ENCODE measurements around the gene UTS2B.

The UTS2B gene

GRCh38 chr3:191321019-191321767 is 9.1 kb downstream of the UTS2B start:
- DNase-seq (ENCODE audit: low read depth, low spot score) = no peak

- DNase-seq (ENCODE audit: low read depth, low spot score) = no peak
These were observed 10.0 kb downstream of the UTS2B start for GRCh38 chr3:191320316-191320715.

DNA sequence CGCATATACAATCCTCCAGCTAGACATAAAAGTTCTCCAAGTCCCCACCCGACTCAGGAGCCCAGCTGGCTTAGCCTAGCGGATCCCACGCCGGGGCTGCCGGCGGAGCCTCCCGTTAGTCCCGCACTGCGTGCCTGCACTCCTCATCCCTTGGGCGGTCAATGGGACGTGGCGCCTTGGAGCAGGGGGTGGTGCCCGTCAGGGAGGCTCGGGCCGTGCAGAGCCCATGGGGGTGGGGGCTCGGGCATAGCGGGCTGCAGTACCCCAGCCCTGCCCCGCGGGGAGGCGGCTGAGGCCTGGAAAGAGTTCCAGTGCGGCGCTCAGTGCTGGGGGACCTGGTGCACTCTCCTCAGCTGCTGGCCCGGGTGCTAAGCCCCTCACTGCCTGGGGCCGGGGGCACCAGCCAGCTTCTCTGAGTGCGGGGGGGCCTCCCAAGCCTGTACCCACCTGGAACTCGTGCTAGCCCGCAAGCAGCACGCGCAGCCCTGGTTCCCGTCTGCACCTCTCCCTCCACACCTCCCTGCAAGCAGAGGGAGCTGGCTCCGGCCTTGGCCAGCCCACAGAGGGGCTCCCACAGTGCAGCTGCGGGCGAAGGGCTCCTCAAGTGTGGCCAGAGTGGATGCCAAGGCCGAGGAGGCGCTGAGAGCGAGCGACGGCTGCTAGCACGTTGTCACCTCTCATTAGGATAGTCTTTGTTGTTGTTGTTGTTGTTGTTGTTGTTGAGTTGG is 13.3 kb downstream of the UTS2B start:
- no peak for DNase-seq (ENCODE audit: low read depth, low spot score)

GRCh38 chr3:191314109-191314728 is 16.1 kb downstream of the UTS2B start:
- DNase-seq (ENCODE audit: low read depth, low spot score) = no peak

GRCh38 chr3:191313296-191313695 is 17.0 kb downstream of the UTS2B start:
- DNase-seq (ENCODE audit: low read depth, low spot score) = no peak

DNA sequence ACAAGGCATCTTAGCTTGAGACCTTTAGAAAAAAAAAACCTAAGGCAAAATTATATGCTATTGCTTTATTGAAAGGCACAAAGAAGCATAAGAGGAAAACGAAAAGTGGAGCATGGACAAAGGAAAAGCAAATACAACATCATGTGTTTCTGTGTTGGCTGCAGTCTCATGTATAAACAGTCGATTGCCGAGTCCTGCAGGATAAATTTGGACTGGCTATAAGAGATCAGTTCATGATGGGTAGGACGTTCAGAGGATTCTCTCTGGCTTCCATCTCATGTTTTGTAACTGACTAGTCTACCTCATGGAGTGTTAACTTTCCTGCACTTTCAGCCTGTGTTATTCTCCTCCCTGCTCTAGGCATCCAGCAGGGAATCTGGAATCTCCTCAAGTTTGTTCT is 23.0 kb downstream of the UTS2B start:
- no peak for DNase-seq (ENCODE audit: low read depth, low spot score)

GRCh38 chr3:191306428-191306827 is 23.9 kb downstream of the UTS2B start:
- no peak for DNase-seq (ENCODE audit: low read depth, low spot score)

DNA sequence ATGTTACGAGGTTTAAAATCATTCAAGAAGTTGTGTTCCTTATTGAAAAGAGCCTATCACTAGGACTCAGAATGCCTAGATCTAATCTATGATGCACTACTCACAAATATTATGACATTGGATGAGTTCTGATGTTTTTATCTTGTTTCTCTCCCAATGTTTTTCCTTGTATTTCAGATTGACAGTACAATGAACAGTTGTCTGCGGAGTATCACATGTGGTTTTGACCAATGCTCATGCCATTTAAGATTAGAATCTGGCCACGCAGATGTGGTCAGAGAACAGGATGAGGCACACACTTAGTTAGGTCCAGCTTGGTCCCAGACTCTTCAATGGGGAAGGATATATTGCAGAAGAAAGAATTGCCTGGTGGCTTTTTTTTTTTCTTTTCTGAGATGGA is 26.7 kb downstream of the UTS2B start:
- DNase-seq (ENCODE audit: low read depth, low spot score) = no peak

DNA sequence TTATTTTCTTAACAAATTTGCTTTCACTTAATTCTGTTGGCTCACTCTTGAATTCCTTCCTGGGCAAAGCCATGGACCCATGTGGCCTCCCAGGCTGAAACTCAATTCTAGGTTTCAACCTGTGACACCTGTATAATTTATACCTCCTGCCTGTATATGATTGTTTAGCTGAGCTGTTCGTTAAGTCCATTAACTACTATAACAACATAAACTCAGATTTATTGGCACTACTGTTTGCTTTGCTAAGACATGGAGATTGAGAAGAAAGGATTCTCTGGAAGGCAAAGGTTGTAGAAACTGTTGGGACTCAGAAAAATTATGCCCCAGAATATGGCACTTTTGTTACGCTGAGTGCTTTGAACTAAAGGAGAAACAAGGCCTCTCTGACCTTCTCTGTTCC is 27.9 kb downstream of the UTS2B start:
- no peak for DNase-seq (ENCODE audit: low read depth, low spot score)

DNA sequence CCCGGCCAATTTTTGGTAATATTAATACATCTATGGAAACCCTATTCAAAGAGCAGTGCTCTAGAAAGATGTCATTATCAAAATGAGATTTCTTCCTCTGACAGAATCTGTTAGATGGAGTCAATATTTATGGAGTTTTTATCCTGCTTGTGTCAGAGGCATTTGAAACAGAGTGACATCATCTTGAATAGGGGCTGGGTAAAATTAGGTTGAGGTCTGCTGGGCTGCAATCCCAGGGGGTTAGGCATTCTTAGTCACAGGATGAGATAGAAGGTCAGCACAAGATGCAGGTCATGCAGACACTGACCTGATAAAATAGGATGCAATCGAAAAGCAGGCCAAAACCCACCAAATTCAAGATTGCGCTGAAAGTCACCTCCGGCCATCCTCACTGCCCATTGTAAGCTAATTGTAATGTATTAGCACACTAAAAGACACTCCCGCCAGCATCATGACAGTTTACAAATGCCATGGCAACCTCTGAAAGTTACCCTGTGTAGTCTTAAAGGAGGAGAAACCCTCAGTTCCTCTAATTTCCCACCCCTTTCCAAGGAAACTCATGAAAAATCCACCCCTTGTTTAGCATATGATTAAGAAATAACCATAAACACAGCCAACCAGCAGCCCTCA is 28.4 kb downstream of the UTS2B start:
- no peak for DNase-seq (ENCODE audit: low read depth, low spot score)

DNA sequence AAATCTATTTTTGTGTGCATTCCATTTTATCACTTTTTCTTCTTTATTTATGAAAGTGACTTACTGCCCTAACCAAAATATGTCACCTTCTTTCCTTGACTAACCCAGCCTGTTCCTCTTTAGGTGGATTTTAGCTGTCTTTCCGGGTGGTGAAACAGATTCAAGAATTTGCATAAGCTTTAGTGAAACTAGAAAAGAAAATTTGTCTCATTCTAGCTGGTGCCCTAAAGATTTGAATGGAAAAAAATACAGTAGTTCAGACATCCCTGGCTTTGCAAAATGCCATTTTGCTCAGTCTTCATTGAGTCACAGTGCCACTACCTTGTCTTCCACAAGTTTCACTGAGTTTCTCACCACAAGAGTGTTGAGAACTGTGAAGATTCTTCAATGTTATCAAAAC is 29.3 kb downstream of the UTS2B start:
- DNase-seq (ENCODE audit: low read depth, low spot score) = no peak

DNA sequence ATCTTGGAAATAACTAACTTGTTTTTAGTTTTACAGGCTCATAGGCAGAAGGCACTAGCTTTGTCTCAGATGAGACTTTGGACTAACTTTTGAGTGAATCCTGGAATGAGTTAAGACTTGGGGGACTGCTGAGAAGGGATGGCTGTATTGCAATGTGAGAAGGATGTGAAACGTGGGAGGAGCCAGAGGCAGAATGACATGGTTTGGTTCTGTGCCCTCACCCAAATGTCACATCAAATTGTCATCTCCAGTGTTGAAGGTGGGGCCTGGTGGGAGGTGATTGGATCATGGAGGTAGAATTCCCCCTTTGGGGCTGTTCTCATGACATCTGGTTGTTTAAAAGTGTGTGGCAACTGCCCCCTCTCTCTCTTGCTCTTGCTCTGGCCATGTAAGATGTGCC is 29.9 kb downstream of the UTS2B start:
- DNase-seq (ENCODE audit: low read depth, low spot score) = no peak

DNA sequence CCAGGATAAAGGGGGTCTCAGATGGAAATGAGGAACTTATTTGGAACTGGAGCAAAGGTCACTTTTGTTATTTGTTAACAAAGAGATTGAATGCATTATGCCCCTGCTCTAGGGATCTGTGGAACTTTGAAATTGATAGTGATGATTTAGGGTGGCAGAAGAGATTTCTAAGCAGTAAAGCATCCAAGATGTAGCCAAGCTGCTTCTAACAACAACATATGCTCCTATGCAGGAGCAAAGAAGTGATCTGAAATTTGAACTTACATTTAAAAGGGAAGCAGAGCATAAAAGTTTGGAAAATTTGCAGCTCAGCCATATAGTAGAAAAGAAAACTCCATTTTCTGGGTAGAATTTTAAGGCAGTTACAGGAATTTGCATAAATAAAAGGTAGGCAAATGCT is 31.5 kb downstream of the UTS2B start:
- DNase-seq (ENCODE audit: low read depth, low spot score) = no peak

DNA sequence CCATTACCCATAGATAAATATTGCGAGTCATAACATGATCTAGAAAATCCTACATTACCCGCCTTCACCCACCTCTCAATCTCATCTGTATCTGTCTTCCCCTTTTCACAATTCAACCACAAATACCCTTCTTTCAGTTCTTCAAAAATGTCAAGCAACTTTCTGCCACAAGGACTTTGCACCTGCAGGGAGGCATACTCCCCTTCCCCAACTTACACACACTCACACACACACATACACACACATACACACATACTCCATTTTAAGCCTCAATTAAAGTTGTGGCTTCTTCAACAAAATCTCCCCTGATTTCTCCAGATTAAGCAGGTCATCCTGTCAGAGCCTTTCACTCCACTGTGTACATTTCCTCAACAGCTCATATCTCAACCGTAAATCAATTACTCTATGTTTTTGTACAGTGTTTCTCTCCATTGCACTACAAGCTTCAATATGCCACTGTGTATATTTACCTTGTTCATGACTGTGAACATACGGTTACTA is 34.2 kb downstream of the UTS2B start:
- no peak for DNase-seq (ENCODE audit: low read depth, low spot score)

DNA sequence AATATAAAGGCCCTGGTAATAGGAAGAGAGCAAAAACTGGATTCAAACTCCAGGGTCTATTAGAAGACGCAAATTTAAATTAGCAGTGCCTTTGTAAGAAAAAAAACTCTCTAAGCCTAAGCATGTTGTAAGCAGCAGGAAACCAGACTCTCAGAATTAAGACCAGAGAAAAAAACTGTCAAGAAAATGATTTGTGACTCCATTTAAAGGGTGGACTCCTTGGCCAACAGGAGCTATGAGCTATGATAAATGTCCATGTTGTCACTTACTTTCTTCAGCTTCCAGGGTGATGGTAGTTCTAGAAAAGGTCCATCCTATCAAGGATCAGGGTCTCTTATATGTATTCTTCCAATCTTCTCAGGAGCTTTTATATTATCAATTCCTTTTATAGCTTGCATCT is 36.0 kb downstream of the UTS2B start:
- no peak for DNase-seq (ENCODE audit: low read depth, low spot score)

DNA sequence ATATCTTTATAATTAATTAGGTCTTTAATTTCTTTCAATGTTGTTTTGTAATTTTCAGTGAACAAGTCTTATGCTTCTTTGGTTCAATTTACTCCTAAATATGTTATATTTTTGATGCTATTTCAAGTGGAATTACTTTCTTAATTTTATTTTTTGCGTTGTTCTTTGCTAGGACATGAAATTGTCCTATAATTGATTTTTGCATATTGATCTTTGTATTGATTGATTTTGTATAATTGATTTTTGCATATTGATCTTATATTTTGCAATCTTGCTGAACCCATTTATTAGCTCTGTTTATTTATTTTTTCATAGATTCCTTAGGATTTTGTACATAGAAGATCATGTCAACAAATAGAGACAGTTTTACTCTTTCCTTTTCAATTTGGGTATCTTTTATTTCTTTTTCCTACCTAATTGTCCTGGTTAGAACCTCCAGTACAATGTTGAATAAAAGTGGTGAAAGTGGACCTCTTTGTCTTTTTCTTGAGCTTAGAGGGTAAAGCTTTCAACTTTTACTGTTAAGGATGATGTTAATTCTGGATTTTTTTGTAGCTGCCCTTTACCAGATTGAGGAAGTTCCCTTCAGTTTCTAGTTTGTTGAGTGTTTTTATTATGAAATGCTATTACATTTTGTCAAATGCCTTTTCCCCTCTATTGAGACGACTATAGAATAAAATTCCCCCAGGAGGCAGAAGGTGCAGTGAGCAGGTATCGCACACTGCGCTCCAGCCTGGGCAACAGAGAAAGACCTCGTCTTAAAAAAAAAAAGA is 37.9 kb downstream of the UTS2B start:
- DNase-seq (ENCODE audit: low read depth, low spot score) = no peak

DNA sequence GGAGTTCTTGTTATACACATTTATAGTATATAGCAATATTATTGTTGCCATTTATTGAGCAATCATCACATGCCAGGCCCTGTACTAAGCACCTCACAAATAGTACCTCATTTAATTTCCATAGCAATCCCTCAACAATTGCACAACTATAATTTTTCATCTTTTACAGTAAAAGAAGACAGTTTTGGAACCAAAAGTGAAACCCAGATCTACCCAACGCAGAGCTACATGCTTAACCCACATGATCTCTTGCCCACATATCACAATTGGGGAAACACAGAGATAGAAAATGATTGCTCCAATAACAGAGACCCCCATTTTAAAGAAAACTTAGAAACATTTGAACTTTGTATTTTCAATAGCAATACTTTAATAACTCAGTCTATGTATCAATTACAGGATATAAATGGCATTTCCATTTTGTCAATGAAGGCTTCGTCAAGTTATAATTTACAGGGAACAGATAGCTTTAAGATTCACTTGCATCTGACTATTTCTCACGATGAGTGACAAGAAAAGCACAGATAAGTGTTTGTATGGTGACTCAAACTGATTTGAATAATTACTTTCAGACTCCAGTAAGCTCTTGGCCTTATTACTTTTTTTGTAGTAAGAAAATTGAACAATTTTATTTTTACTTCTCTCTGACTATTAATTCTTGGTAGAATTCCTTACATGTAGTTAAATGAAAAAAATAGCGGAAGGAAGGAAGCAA is 39.9 kb downstream of the UTS2B start:
- DNase-seq (ENCODE audit: low read depth, low spot score) = no peak

- no peak for DNase-seq (ENCODE audit: low read depth, low spot score)
These were observed 46.9 kb downstream of the UTS2B start for GRCh38 chr3:191283400-191283799.

DNA sequence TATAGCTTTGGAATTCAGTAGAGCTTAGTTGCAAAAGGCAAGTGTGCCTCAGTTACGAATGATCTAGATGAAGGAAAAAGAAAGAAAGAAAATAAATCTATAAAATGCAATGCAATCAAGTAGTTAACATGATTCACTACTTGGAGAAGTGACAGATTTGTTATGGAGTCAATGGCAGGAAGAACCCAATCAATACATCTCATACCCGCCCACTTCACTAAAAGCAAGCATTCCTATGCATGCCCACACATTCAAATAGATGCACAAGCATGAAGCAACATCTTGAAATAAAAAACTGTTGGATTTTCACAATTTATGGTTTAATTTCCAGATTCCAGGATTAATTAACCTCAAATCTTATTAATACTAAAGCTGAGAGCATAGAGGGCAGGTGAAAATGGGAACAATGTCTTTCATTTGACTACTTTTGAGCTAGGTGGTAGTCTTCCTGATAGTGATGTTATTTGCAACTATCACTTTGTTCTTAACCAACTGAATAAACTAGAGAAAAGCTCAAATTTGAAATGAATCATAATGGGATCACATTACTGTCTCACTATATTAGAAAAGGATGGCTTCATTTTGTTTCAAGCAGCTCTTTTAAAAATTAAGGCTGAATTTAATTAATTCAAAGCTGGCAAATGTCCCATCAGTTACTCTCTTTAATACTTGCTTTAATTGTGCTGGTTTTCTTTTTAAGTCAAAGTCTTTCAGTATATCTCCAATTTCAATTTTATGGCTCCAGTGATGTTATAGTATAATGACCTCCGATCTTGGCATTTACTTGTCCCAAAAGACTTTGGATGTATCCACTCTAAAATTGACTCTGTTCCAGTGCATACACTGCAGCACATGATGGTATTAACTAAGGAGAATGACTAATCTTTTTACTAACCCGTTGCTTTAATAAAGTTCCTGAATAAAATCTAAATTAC is 47.8 kb downstream of the UTS2B start:
- peak; percentile 3 for DNase-seq (ENCODE audit: low read depth, low spot score)

- DNase-seq (ENCODE audit: low read depth, low spot score) = no peak
These were observed 49.4 kb downstream of the UTS2B start for GRCh38 chr3:191280882-191281281.

All from brain pericyte (primary cell).